ENCODE measurements around the gene SLC25A23. TPM values are rescaled to one million over a fixed set of nuclear protein-coding genes. Genes with fewer than 3 reads are reported as not detected.

SLC25A23 gene
- total and polyA plus RNA-seq, 10 of the 15 experiments (the other 5 are each of a cell fraction or from before 2014, with no cell fraction given) = 10.2 to 85.8 (median 50.0) TPM

DNA sequence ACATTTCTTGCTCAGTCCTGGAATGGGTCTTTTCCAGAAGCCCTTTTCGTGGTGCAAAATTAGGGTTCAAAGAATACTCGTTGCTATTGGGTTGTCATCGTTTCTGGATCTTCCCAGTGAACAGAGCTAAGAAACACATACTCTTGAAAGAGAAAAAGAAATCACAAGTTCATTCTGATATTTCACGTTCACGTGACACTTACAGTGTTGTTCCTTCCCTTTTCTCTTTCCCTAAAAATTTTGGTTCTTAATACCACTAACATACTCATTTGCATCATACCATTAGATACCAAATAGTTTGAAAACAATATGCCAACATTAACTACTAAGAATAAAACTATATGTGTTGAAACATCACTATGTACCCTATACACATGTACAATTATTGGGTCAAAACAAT lies 53.2 kb downstream of the SLC25A23 start:
- RAD21 ChIA-PET (ENCODE audit: unreplicated experiment) = interaction anchor here (1.1 kb wide), 1 partner anchor 15 kb away, joined by 4 read pairs; no protein-coding TSS in a partner anchor
- in situ Hi-C loops (cut with MboI) (no loop called here), intact Hi-C loops (cut with micrococcal nuclease; ENCODE audit: unreplicated experiment) (no loop called here)
- Histone ChIP-seq H3K79me2 (ENCODE audit: control insufficient read depth, insufficient read depth, low read length) (no peaks in the 10 kb centered on the region), H3K4me2 (ENCODE audit: control insufficient read depth, insufficient read depth) (no peak overlapping the region), H3K9ac (ENCODE audit: control insufficient read depth, insufficient read depth, low read length) (no peak overlapping the region), H3K4me3 (no peak overlapping the region), H3K27ac (ENCODE audit: control insufficient read depth, insufficient read depth) (no peak overlapping the region), H3K27me3 (replicated peaks in 1 of 2; ENCODE audit: control insufficient read depth in 2 of 2, insufficient read depth in 2 of 2, low read length in 1 of 2) (no peaks in the 10 kb centered on the region), H4K20me1 (ENCODE audit: control insufficient read depth, insufficient read depth) (no peaks in the 10 kb centered on the region), H3K9me3 (replicated peaks; ENCODE audit: control insufficient read depth, insufficient read depth, low read length) (no peaks in the 10 kb centered on the region), H3K4me1 (ENCODE audit: control insufficient read depth, insufficient read depth, low read length) (no peaks in the 10 kb centered on the region), H2AFZ (ENCODE audit: control insufficient read depth, low read depth, low read length) (no peak overlapping the region), H3K36me3 (ENCODE audit: control insufficient read depth in 2 of 2, insufficient read depth in 2 of 2, low read length in 1 of 2) (no peaks in the 10 kb centered on the region)
- FAIRE-seq (no peak), ATAC-seq (no peak), DNase-seq (ENCODE audit: low read depth, low spot score) (no peak)
- TF ChIP-seq NFYB (IDR thresholded peaks at IDR 0.05; ENCODE audit: insufficient read depth, low read depth, low read length) (no peak), YY1 (IDR thresholded peaks at IDR 0.05; ENCODE audit: low read depth, low read length) (no peak), CEBPB (IDR thresholded peaks at IDR 0.05; ENCODE audit: borderline replicate concordance in 1 of 2, low read depth in 2 of 2, low read length in 2 of 2) (no peak), CTCF (IDR thresholded peaks at IDR 0.05 in 2 of 3, conservative IDR thresholded peaks at IDR 0.05 in 1 of 3; ENCODE audit: control insufficient read depth in 2 of 3, extremely low read depth in 1 of 3, insufficient read depth in 1 of 3, low read depth in 3 of 3, low read length in 3 of 3) (no peak), POLR2AphosphoS5 (IDR thresholded peaks at IDR 0.05; ENCODE audit: low read length) (no peak), STAT3 (IDR thresholded peaks at IDR 0.05; ENCODE audit: low read depth, low read length) (no peak), FOXK2 (IDR thresholded peaks at IDR 0.05) (no peak), SMARCA5 (IDR thresholded peaks at IDR 0.05) (no peak), DPF2 (IDR thresholded peaks at IDR 0.05) (no peak), ZSCAN29 (IDR thresholded peaks at IDR 0.05) (no peak), E4F1 (IDR thresholded peaks at IDR 0.05; ENCODE audit: borderline replicate concordance, partially characterized antibody) (no peak), SP1 (IDR thresholded peaks at IDR 0.05; ENCODE audit: low read depth, low read length) (no peak), EZH2 (IDR thresholded peaks at IDR 0.05; ENCODE audit: borderline replicate concordance, control insufficient read depth, low read depth, low read length) (no peak), JUND (IDR thresholded peaks at IDR 0.05; ENCODE audit: low read depth, low read length) (no peak), WRNIP1 (IDR thresholded peaks at IDR 0.05; ENCODE audit: borderline replicate concordance, low read depth, low read length) (no peak)
- SMC1A ChIA-PET (ENCODE audit: uncharacterized antibody, unreplicated experiment) = no interaction called here
- BruUV-seq (replicated peaks) = no TSS peak
- WGBS (ENCODE audit: insufficient coverage, insufficient replicate concordance, low lambda C conversion rate, missing lambda C conversion rate) = 6% methylated on average over 5 of the region's 5 CpGs
- CTCF ChIA-PET = no interaction called here
- POLR2A ChIA-PET = interaction anchor here (0.6 kb wide), 1 partner anchor 464 kb away, joined by 3 read pairs; no protein-coding TSS in a partner anchor
